GM12878 (cell line): Measurements from ENCODE around the gene SEMA4G. TPM values are rescaled to one million over a fixed set of nuclear protein-coding genes. Genes with fewer than 3 reads are reported as not detected.

Source experiments
- ATAC-seq: fragments of 200-7000 bp; cut with Tn5 transposase; 3 replicates; pipeline ENCODE4 v1.9.1; 2020; ENCODE audit warnings: mild to moderate bottlenecking, moderate library complexity
- BruUV-seq: library from RNA; stranded (reverse); fragments of 400-500 nt; replicated peaks from 2 replicates; lab custom pipeline; 2021; lab: Mats Ljungman, UMichigan
- CTCF ChIA-PET: fragments of 300-600 bp; sonication (Branson Sonifier 250); formaldehyde crosslinking; extraction: SDS; loops from one replicate; lab custom pipeline; 2021; ENCODE audit warnings: inconsistent platforms; lab: Yijun Ruan, JAX
- POLR2A ChIA-PET: fragments of 350-600 bp; formaldehyde crosslinking; extraction: SDS; loops from one replicate; lab custom pipeline; 2021; ENCODE audit warnings: inconsistent platforms; lab: Charles Lee
- RAD21 ChIA-PET: fragments of 300-600 bp; sonication (Branson Sonifier 250); formaldehyde crosslinking; loops from one replicate; lab custom pipeline; 2023; ENCODE audit warnings: antibody characterized with exemption; ENCODE audit not compliant: unreplicated experiment; lab: Charles Lee
- SMC1A ChIA-PET: fragments of 300-600 bp; sonication (Branson Sonifier 250); formaldehyde crosslinking; loops from one replicate; lab custom pipeline; 2023; ENCODE audit not compliant: unreplicated experiment, uncharacterized antibody; lab: Charles Lee
- DNase-seq: peaks from one replicate; pipeline ENCODE4 v3.0.0-alpha.2; 2011; ENCODE audit warnings: low read depth, low spot score
- FAIRE-seq: peaks from 3 replicates; lab custom pipeline; 2011; peaks lifted over from hg19 to GRCh38; lab: Jason Lieb, UNC
- H2AFZ ChIP-seq: 2 replicates; pipeline ENCODE4 v1.6.0; 2011; ENCODE audit warnings: low read depth, low read length, control low read depth; ENCODE audit not compliant: control insufficient read depth
- H3K27ac ChIP-seq: 2 replicates; pipeline ENCODE4 v1.5.1; 2011; ENCODE audit warnings: control low read depth; ENCODE audit not compliant: control insufficient read depth, insufficient read depth
- H3K27me3 ChIP-seq, 2 experiments: replicated peaks in 1 of 2; 2 replicates each; pipeline versions ENCODE4 v1.6.0 to v1.6.1; 2011; ENCODE audit warnings: low read length in 1 of 2; ENCODE audit not compliant: control insufficient read depth in 2 of 2, insufficient read depth in 2 of 2
- H3K36me3 ChIP-seq, 2 experiments: 2 replicates each; pipeline ENCODE4 v1.5.1; 2011; ENCODE audit warnings: low read length in 1 of 2; ENCODE audit not compliant: control insufficient read depth in 2 of 2, insufficient read depth in 2 of 2
- H3K4me1 ChIP-seq: 2 replicates; pipeline ENCODE4 v1.6.1; 2011; ENCODE audit warnings: mild to moderate bottlenecking, low read length, moderate library complexity, mixed read lengths; ENCODE audit not compliant: control insufficient read depth, insufficient read depth
- H3K4me2 ChIP-seq: 2 replicates; pipeline ENCODE4 v1.6.0; 2011; ENCODE audit warnings: control low read depth; ENCODE audit not compliant: control insufficient read depth, insufficient read depth
- H3K4me3 ChIP-seq: fragments of 200-600 bp; sonication (generic); 2 replicates; pipeline ENCODE4 v1.5.1; 2016
- H3K79me2 ChIP-seq: 2 replicates; pipeline ENCODE4 v1.6.0; 2011; ENCODE audit warnings: low read length; ENCODE audit not compliant: control insufficient read depth, insufficient read depth
- H3K9ac ChIP-seq: 2 replicates; pipeline ENCODE4 v1.8.0; 2011; ENCODE audit warnings: low read length, control low read depth, mixed read lengths; ENCODE audit not compliant: control insufficient read depth, insufficient read depth
- H3K9me3 ChIP-seq: replicated peaks from 3 replicates; pipeline ENCODE4 v1.5.1; 2011; ENCODE audit warnings: mild to moderate bottlenecking, low read length; ENCODE audit not compliant: control insufficient read depth, insufficient read depth
- H4K20me1 ChIP-seq: 2 replicates; pipeline ENCODE4 v1.6.0; 2011; ENCODE audit not compliant: control insufficient read depth, insufficient read depth
- CBX5 ChIP-seq: sonication (generic); IDR thresholded peaks from 2 replicates; pipeline ENCODE4 v1.6.1; 2016; ENCODE audit warnings: low read depth, moderate library complexity, mild to moderate bottlenecking, inconsistent platforms
- CREM ChIP-seq: IDR thresholded peaks from 2 replicates; pipeline ENCODE4 v1.6.1; 2014; ENCODE audit warnings: antibody characterized with exemption, low read depth
- IRF3 ChIP-seq: fragments of 450-650 bp; IDR thresholded peaks from 2 replicates; pipeline ENCODE4 v1.6.1; 2014; ENCODE audit warnings: mild to moderate bottlenecking
- NFYB ChIP-seq: IDR thresholded peaks from 2 replicates; pipeline ENCODE4 v1.6.1; 2011; ENCODE audit warnings: low read depth, mild to moderate bottlenecking, low read length, improper control_type of control experiment, moderate library complexity; ENCODE audit not compliant: insufficient read depth
- POLR2AphosphoS2 ChIP-seq: IDR thresholded peaks from 2 replicates; pipeline ENCODE4 v1.6.1; 2011; ENCODE audit warnings: low read depth, mild to moderate bottlenecking, low read length, improper control_type of control experiment, moderate library complexity
- POU2F2 ChIP-seq: IDR thresholded peaks from 3 replicates; pipeline ENCODE4 v1.6.1; 2011; ENCODE audit warnings: low read depth, mild to moderate bottlenecking, low read length, borderline replicate concordance
- RBBP5 ChIP-seq: fragments of 200-600 bp; sonication (generic); conservative IDR thresholded peaks from 2 replicates; pipeline ENCODE4 v1.6.1; 2016
- SMC3 ChIP-seq: IDR thresholded peaks from 2 replicates; pipeline ENCODE4 v1.6.1; 2011; ENCODE audit warnings: low read length, improper control_type of control experiment, borderline replicate concordance
- SPI1 ChIP-seq: IDR thresholded peaks from 2 replicates; pipeline ENCODE4 v1.6.1; 2011; ENCODE audit warnings: low read depth, mild to moderate bottlenecking, low read length, moderate library complexity, borderline replicate concordance; ENCODE audit not compliant: insufficient read depth
- TBL1XR1 ChIP-seq: IDR thresholded peaks from 2 replicates; pipeline ENCODE4 v1.6.1; 2012; ENCODE audit warnings: low read depth, low read length, improper control_type of control experiment
- TCF12 ChIP-seq: IDR thresholded peaks from 2 replicates; pipeline ENCODE4 v1.6.1; 2011; ENCODE audit warnings: low read depth, mild to moderate bottlenecking, low read length
- TCF7 ChIP-seq: IDR thresholded peaks from 2 replicates; pipeline ENCODE4 v1.6.1; 2014; ENCODE audit warnings: antibody characterized with exemption, borderline replicate concordance
- ZBED1 ChIP-seq: IDR thresholded peaks from 2 replicates; pipeline ENCODE4 v1.6.1; 2016; ENCODE audit warnings: borderline replicate concordance
- ZNF24 ChIP-seq: fragments of 450-650 bp; IDR thresholded peaks from 2 replicates; pipeline ENCODE4 v1.6.1; 2017; ENCODE audit warnings: antibody characterized with exemption, mild to moderate bottlenecking
- ZNF592 ChIP-seq: fragments of 450-650 bp; IDR thresholded peaks from 2 replicates; pipeline ENCODE4 v1.6.1; 2017; ENCODE audit warnings: mild to moderate bottlenecking, moderate library complexity
- ZNF687 ChIP-seq: fragments of 450-650 bp; IDR thresholded peaks from 2 replicates; pipeline ENCODE4 v1.6.1; 2017; ENCODE audit warnings: mild to moderate bottlenecking, moderate library complexity
- WGBS: methylation state at CpG from one replicate; pipeline ENCODE4 v1.1.6; 2016; ENCODE audit warnings: low lambda C conversion rate; ENCODE audit not compliant: insufficient replicate concordance, insufficient coverage; ENCODE audit errors: missing lambda C conversion rate; 5-methylcytosine and 5-hydroxymethylcytosine counted together
- in situ Hi-C: fragments of 300-500 bp; cut with MboI; formaldehyde crosslinking; loops from 9 replicates; pipeline ENCODE4 v1.14.3; 2018; ENCODE audit warnings: mixed read lengths
- intact Hi-C: fragments of 100-400 bp; cut with micrococcal nuclease; formaldehyde crosslinking; loops from one replicate; pipeline ENCODE4 v1.14.2; 2022; ENCODE audit not compliant: unreplicated experiment
- polyA plus RNA-seq, 11 experiments: library from polyadenylated mRNA; depleted of rRNA in 4 of 11; unstranded in 6 of 11; stranded (reverse) in 5 of 11; fragments of >200 nt; fragmentation: Nextera tagmentation in 4 of 11; fragmentation: Illumina TruSeq in 1 of 11; extraction: Ambion mirVana in 4 of 11; extraction: Trizol in 1 of 11; gene quantifications; 1 replicate in 1 of 11; 2 replicates in 10 of 11; pipeline versions ENCODE4 v1.2.1 to v1.2.3, GENCODE V29; 2011 to 2016; ENCODE audit warnings: inconsistent platforms in 2 of 11, missing spikeins in 2 of 11, low read depth in 1 of 11
- total RNA-seq, 4 experiments: library from RNA; depleted of rRNA in 3 of 4; stranded (reverse); fragments of >200 nt in 3 of 4; fragmentation: Illumina TruSeq in 1 of 4; extraction: Trizol in 1 of 4; gene quantifications; 2 replicates each; pipeline versions ENCODE4 v1.2.1 to v1.2.3, GENCODE V29; 2013 to 2021

Gene SEMA4G
- total and polyA plus RNA-seq, 10 of the 15 experiments (the other 5 are each of a cell fraction or from before 2014, with no cell fraction given) = 0.09 to 2.3 (median 0.44) TPM; not detected in 4

DNA sequence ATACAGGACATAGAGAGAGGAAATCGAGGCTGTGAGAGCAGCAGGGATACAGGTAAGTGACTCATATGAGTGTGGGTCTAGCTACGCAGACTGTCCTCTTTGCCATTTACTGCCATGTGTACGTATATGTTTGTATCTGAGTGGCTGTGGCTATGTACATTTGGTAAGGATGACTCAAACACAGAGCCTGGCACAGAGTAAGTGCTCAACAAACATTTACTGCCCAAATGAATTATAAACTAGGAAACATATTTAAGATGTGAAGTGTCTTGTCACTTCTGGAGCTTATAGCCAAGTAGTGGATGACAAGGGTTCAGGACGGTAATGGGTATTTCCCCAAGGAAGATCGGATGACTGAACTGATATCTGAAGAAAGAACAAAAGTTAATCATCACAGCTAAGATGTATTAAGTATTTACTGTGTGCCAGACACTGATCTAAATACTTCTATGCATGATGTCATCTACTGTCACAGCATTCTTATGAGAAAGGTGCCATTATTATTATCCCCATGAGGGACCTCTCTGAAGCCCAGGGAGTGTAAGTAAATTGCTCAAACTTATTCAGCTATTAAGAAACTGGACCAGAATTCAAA is 12.0 kb downstream of the SEMA4G start:
- H3K27me3 ChIP-seq = no peaks in the 10 kb centered on the region
- SMC1A ChIA-PET = no interaction called here
- H3K36me3 ChIP-seq = peaks cover 0 to 3% of the 10 kb centered on the region in 2 experiments; a peak in 2 of 4 replicates
- H3K79me2 ChIP-seq = 0 out of 2 replicates have a peak, but pooled peaks cover under 1% of the 10 kb centered on the region
- DNase-seq (no peak), ATAC-seq (no peak), FAIRE-seq (no peak)
- RAD21 ChIA-PET = no interaction called here
- H3K9me3 ChIP-seq = no peaks in the 10 kb centered on the region
- intact Hi-C loops = no loop called here
- H3K4me1 ChIP-seq = peaks cover 7% of the 10 kb centered on the region
- no peak overlapping the region for H3K4me3 ChIP-seq
- CTCF ChIA-PET = interaction anchor here (1.0 to 1.9 kb wide), 4 partner anchors 9 to 33 kb away, joined by 5 to 6 read pairs (median 6); no protein-coding TSS in a partner anchor
- no peak overlapping the region for H3K27ac ChIP-seq
- in situ Hi-C loops = no loop called here
- WGBS = 78% methylated on average over 5 of the region's 5 CpGs
- POLR2A ChIA-PET = no interaction called here
- H4K20me1 ChIP-seq = no peaks in the 10 kb centered on the region
- H3K9ac ChIP-seq = no peak overlapping the region
- H2AFZ ChIP-seq = no peak overlapping the region
- BruUV-seq = no TSS peak
- H3K4me2 ChIP-seq = no peak overlapping the region
- TF ChIP-seq CBX5 = no peak
- TF ChIP-seq ZBED1 = no peak
- TF ChIP-seq POU2F2 = no peak
- no peak for TF ChIP-seq POLR2AphosphoS2
- no peak for TF ChIP-seq NFYB
- TF ChIP-seq TBL1XR1 = no peak
- TF ChIP-seq SMC3 = no peak
- no peak for TF ChIP-seq CREM
- TF ChIP-seq ZNF24 = no peak
- no peak for TF ChIP-seq TCF12
- no peak for TF ChIP-seq ZNF687
- TF ChIP-seq TCF7 = no peak
- TF ChIP-seq RBBP5 = no peak
- no peak for TF ChIP-seq ZNF592
- TF ChIP-seq IRF3 = no peak
- TF ChIP-seq SPI1 = no peak
